WERI-Rb-1 (cell line): ENCODE data around the gene ALCAM.

Experiments
- DNase-seq: peaks from one replicate; pipeline ENCODE4 v3.0.0-alpha.2; 2020
- H3K27ac ChIP-seq: fragments of 250-450 bp; sonication (Bioruptor Pico); 2 replicates; pipeline ENCODE4 v1.5.1; 2020; ENCODE audit warnings: mild to moderate bottlenecking, moderate library complexity
- H3K27me3 ChIP-seq: fragments of 250-450 bp; sonication (Bioruptor Pico); 2 replicates; pipeline ENCODE4 v1.5.1; 2021; ENCODE audit warnings: mild to moderate bottlenecking, low read depth, moderate library complexity; ENCODE audit not compliant: insufficient read depth, severe bottlenecking
- H3K36me3 ChIP-seq: fragments of 250-450 bp; sonication (Bioruptor Pico); 2 replicates; pipeline ENCODE4 v1.5.1; 2020; ENCODE audit warnings: mild to moderate bottlenecking, moderate library complexity
- H3K4me3 ChIP-seq: 2 replicates; pipeline ENCODE4 v1.5.1; 2011; ENCODE audit warnings: low read depth, mild to moderate bottlenecking, control low read depth, low read length
- H3K9me3 ChIP-seq: fragments of 250-450 bp; sonication (Bioruptor Pico); 2 replicates; pipeline ENCODE4 v1.5.1; 2021; ENCODE audit warnings: mild to moderate bottlenecking, moderate library complexity; ENCODE audit not compliant: severe bottlenecking
- TF ChIP-seq, protein P1 (sequence below): IDR thresholded peaks from 2 replicates; pipeline ENCODE4 v1.5.1; 2011; ENCODE audit warnings: low read depth, mild to moderate bottlenecking, control low read depth, inconsistent platforms, low read length

The ALCAM gene

DNA sequence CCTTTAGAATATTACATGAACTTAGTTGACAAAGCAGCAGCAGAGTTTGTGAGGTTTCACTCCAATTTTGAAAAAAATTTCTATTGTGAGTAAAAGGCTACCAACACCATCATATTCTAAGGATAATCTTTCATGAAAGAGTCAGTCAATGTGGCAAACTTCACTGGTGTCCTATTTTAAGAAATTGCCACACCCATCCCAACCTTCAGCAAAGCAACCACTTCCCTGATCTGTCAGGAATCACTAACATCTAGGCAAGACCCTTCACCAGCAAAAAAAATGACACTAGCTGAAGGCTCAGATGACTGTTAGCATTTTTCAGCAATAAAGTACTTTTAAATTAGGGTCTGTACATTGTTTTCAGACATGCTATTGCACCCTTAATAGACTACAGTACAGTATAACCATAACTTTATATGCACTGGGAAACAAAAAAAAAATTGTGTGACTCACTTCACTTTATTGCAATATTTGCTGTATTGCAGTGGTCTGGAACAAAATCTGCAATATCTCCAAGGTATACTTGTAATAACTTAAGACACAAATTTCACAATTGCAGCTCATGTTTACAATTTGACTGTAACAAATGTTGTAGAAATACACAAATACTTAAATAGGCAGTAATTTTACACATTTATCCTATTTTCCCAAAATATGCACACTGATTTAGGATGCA is 38.9 kb upstream of the ALCAM start:
- H3K27me3 ChIP-seq: no peaks in the 10 kb centered on the region
- no peak overlapping the region for H3K4me3 ChIP-seq
- H3K36me3 ChIP-seq: no peaks in the 10 kb centered on the region
- no peak for DNase-seq
- no peaks in the 10 kb centered on the region for H3K9me3 ChIP-seq
- TF ChIP-seq, protein P1, sequence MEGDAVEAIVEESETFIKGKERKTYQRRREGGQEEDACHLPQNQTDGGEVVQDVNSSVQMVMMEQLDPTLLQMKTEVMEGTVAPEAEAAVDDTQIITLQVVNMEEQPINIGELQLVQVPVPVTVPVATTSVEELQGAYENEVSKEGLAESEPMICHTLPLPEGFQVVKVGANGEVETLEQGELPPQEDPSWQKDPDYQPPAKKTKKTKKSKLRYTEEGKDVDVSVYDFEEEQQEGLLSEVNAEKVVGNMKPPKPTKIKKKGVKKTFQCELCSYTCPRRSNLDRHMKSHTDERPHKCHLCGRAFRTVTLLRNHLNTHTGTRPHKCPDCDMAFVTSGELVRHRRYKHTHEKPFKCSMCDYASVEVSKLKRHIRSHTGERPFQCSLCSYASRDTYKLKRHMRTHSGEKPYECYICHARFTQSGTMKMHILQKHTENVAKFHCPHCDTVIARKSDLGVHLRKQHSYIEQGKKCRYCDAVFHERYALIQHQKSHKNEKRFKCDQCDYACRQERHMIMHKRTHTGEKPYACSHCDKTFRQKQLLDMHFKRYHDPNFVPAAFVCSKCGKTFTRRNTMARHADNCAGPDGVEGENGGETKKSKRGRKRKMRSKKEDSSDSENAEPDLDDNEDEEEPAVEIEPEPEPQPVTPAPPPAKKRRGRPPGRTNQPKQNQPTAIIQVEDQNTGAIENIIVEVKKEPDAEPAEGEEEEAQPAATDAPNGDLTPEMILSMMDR: no peak
- no peak overlapping the region for H3K27ac ChIP-seq

DNA sequence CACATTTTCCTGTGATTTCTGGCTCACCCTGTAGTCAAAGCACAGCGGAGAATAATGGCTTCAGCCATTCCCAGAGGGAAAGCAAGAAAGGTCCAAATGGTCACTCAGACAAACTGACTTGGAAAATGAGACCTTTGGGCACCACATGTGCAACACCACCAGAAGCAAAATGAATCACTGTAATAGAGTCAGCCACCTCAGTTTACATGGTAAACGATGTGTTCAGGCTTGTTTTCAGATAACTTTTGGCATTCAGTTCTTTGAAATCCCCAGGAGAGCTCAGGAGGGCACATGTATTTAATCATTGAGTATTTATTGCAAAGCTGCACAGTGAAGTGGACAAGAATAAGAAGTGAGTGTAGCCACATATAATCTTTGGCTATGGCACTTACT is 38.4 kb upstream of the ALCAM start:
- TF ChIP-seq, protein P1: no peak
- DNase-seq: no peak

DNA sequence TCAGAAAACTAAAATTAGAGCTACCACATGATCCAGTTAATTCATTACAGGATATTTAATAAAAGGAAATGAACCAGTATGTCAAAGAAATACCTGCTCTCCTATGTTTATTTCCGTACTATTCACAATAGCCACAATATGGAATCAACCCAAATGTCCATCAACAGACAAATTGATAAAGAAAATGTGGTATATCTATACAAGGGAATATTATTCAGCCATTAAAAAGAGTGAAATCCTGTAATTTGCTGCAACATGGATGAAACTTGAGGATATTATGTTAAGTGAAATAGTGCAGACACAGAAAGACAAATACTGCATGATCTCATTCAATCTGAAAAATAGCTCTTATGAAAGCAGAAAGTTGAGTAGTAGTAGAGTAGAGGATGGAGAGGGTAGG is 33.7 kb upstream of the ALCAM start:
- Histone ChIP-seq H3K27ac (no peak overlapping the region), H3K36me3 (no peaks in the 10 kb centered on the region), H3K27me3 (no peaks in the 10 kb centered on the region), H3K4me3 (no peak overlapping the region), H3K9me3 (peaks cover 4% of the 10 kb centered on the region)
- DNase-seq: no peak
- TF ChIP-seq, protein P1: no peak

More for the DNA sequence above, 38.4 kb upstream of the ALCAM start:
- Histone ChIP-seq H3K4me3 (no peak overlapping the region), H3K9me3 (peaks cover 4% of the 10 kb centered on the region), H3K36me3 (no peaks in the 10 kb centered on the region), H3K27me3 (no peaks in the 10 kb centered on the region), H3K27ac (no peak overlapping the region)

DNA sequence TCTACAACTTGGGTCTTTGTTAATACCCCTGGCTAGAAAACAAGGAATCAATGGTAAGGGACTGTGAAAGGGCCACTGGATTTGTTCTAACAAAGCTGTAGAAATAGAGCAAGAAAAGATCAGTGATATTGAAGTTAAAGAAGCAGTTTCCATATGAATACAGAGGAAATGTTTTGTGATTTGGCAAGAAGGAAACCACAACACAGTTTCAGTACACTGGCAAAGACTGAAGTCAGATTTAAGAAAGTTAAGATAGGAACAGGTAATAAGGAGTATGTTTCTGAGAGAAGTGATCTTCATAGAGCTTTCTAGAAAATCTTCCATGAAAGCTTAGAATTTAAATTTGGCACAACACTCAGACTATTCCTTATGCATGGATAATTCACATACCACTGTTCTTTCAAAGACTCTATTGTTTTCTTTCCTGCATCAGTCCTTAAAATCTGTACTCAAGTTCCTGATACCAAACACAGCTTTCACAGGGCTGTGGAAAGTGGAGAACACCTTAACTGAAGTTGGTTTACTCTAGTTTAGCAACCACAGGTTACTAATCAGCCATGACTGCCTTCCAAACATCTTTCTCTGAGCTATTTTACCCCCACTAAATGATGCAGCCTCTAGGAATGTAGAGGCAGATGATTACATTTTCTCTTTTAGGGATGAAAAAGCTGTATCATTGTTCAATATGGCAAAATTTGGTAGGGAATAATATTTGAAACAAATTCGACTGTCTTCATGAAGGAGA is 32.4 kb upstream of the ALCAM start:
- Histone ChIP-seq H3K9me3 (peaks cover 4% of the 10 kb centered on the region), H3K4me3 (no peak overlapping the region), H3K27ac (no peak overlapping the region), H3K27me3 (no peaks in the 10 kb centered on the region), H3K36me3 (no peaks in the 10 kb centered on the region)
- DNase-seq: no peak
- TF ChIP-seq, protein P1: no peak

DNA sequence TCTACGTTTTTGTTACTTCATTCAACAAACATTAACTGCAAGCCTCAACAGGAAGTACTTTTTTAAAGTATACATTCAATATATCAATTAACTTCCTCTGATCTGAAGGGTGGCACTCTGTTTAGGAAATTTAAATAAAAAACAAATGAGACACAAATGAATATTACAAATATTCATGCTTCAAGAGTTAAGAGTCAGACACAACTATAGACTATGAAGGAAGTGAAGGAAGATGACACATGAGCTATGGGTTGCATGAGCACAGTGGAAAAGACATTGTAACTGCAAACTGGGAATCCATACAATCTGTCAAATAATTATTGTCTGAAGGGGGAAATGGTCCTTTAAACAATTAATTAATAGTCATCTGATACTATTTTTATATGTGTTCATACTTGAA is 26.8 kb upstream of the ALCAM start:
- Histone ChIP-seq H3K4me3 (no peak overlapping the region), H3K27ac (no peak overlapping the region), H3K27me3 (no peaks in the 10 kb centered on the region), H3K36me3 (no peaks in the 10 kb centered on the region), H3K9me3 (no peaks in the 10 kb centered on the region)
- TF ChIP-seq, protein P1: no peak
- DNase-seq: no peak

DNA sequence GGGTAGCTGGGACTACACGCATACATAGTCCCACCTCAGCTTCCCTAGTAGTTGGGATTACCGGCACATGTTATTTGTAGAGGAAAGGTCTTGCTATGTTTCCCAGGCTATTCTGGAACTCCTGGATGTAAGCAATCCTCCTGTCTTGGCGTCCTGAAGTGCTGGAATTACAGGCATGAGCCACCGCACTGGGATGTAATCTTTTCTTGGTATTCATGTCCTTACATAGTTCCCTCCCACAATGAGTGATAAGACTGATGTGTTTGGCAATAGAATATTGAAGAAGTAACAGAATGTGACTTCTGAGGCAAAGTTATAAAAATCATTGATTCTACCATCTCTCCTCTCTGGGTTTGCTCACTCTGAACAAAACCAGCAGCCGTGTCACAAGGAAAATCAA is 22.7 kb upstream of the ALCAM start:
- no peak for DNase-seq
- H3K9me3 ChIP-seq: no peaks in the 10 kb centered on the region
- TF ChIP-seq, protein P1: no peak
- no peak overlapping the region for H3K4me3 ChIP-seq
- no peaks in the 10 kb centered on the region for H3K27me3 ChIP-seq
- no peaks in the 10 kb centered on the region for H3K36me3 ChIP-seq
- no peak overlapping the region for H3K27ac ChIP-seq
